Activated B cell treated with CpG ODN at 0.5 μM for 24 hours (primary cell): ENCODE data around the gene TTC17. TPM values are rescaled to one million over a fixed set of nuclear protein-coding genes. Genes with fewer than 3 reads are reported as not detected.

Experiments used
- ATAC-seq: fragments of 200-7000 bp; cut with Tn5 transposase; one replicate; pipeline ENCODE4 v1.10.0; 2021; ENCODE audit warnings: low read depth, mild to moderate bottlenecking, moderate library complexity
- CTCF ChIA-PET: fragments of 350-600 bp; sonication (Branson Sonifier 250); formaldehyde crosslinking; loops from one replicate; lab custom pipeline; 2021; ENCODE audit warnings: antibody characterized with exemption; lab: Charles Lee
- POLR2A ChIA-PET: fragments of 350-600 bp; sonication (Branson Sonifier 250); formaldehyde crosslinking; loops from one replicate; lab custom pipeline; 2021; ENCODE audit warnings: antibody characterized with exemption; lab: Charles Lee
- DNase-seq: peaks from one replicate; pipeline ENCODE4 v3.0.0; 2022
- H3K27ac Mint-ChIP-seq: one replicate; pipeline ENCODE4 v1.8.0; 2020; ENCODE audit warnings: mixed read lengths
- H3K27me3 Mint-ChIP-seq: one replicate; pipeline ENCODE4 v1.8.0; 2021; ENCODE audit warnings: mixed read lengths
- H3K36me3 Mint-ChIP-seq: one replicate; pipeline ENCODE4 v1.8.0; 2021; ENCODE audit warnings: low read depth, mixed read lengths
- H3K4me1 Mint-ChIP-seq: one replicate; pipeline ENCODE4 v1.8.0; 2021; ENCODE audit warnings: mixed read lengths
- H3K4me3 Mint-ChIP-seq: one replicate; pipeline ENCODE4 v1.8.0; 2020; ENCODE audit warnings: mild to moderate bottlenecking, mixed read lengths
- H3K9me3 Mint-ChIP-seq: one replicate; pipeline ENCODE4 v1.8.0; 2020; ENCODE audit warnings: mixed read lengths
- CTCF ChIP-seq: fragments of 200-600 bp; IDR thresholded peaks from one replicate; pipeline ENCODE4 v1.8.0; 2022; ENCODE audit warnings: antibody characterized with exemption, mild to moderate bottlenecking
- intact Hi-C: fragments of 100-400 bp; cut with micrococcal nuclease; formaldehyde crosslinking; loops from one replicate; pipeline ENCODE4 v1.15.1; 2024
- total RNA-seq: library from RNA; stranded (reverse); gene quantifications from 2 replicates; pipeline ENCODE4 v1.2.3, GENCODE V29; 2022

The TTC17 gene
- total RNA-seq, 1 donor from 2014 or later: 127 TPM

GRCh38 chr11:43517518-43517917, 158.8 kb downstream of the TTC17 start:
- H3K27me3 Mint-ChIP-seq: peaks cover 19% of the 10 kb centered on the region
- intact Hi-C loops: no loop called here
- no peak overlapping the region for H3K27ac Mint-ChIP-seq
- TF ChIP-seq CTCF: no peak
- H3K4me1 Mint-ChIP-seq: no peaks in the 10 kb centered on the region
- DNase-seq (no peak), ATAC-seq (no peak)
- no peaks in the 10 kb centered on the region for H3K36me3 Mint-ChIP-seq
- H3K9me3 Mint-ChIP-seq: peaks cover 12% of the 10 kb centered on the region
- H3K4me3 Mint-ChIP-seq: no peak overlapping the region
- ChIA-PET POLR2A (no interaction called here), CTCF (no interaction called here)

GRCh38 chr11:43518408-43519160, 159.9 kb downstream of the TTC17 start:
- no peaks in the 10 kb centered on the region for H3K36me3 Mint-ChIP-seq

GRCh38 chr11:43521471-43521870, 162.8 kb downstream of the TTC17 start:
- DNase-seq (no peak), ATAC-seq (no peak)
- CTCF ChIA-PET: no interaction called here
- TF ChIP-seq CTCF: no peak
- intact Hi-C loops: no loop called here
- POLR2A ChIA-PET: no interaction called here
- Mint-ChIP-seq H3K9me3 (peaks cover 13% of the 10 kb centered on the region), H3K27ac (no peak overlapping the region), H3K4me1 (no peaks in the 10 kb centered on the region), H3K4me3 (no peak overlapping the region), H3K27me3 (peaks cover 8% of the 10 kb centered on the region), H3K36me3 (no peaks in the 10 kb centered on the region)

More at GRCh38 chr11:43518408-43519160, 159.9 kb downstream of the TTC17 start:
- no peak for ATAC-seq
- Mint-ChIP-seq H3K27me3 (peaks cover 19% of the 10 kb centered on the region), H3K4me1 (no peaks in the 10 kb centered on the region), H3K9me3 (peaks cover 10% of the 10 kb centered on the region), H3K4me3 (no peak overlapping the region), H3K27ac (no peak overlapping the region)
- no peak for DNase-seq
- POLR2A ChIA-PET: no interaction called here
- no peak for TF ChIP-seq CTCF
- intact Hi-C loops: no loop called here
- CTCF ChIA-PET: no interaction called here

GRCh38 chr11:43523632-43524031, 164.9 kb downstream of the TTC17 start:
- ATAC-seq (no peak), DNase-seq (no peak)
- Mint-ChIP-seq H3K36me3 (no peaks in the 10 kb centered on the region), H3K4me1 (no peaks in the 10 kb centered on the region), H3K9me3 (peaks cover 13% of the 10 kb centered on the region), H3K27me3 (no peaks in the 10 kb centered on the region), H3K27ac (no peak overlapping the region), H3K4me3 (no peak overlapping the region)
- intact Hi-C loops: no loop called here
- CTCF ChIA-PET: no interaction called here
- POLR2A ChIA-PET: no interaction called here
- TF ChIP-seq CTCF: no peak

- CTCF ChIA-PET: no interaction called here
- H3K36me3 Mint-ChIP-seq: no peaks in the 10 kb centered on the region
Observed at GRCh38 chr11:43532041-43532440, 173.3 kb downstream of the TTC17 start.

More at GRCh38 chr11:43532041-43532440, 173.3 kb downstream of the TTC17 start:
- ATAC-seq (no peak), DNase-seq (no peak)
- TF ChIP-seq CTCF: no peak
- no peaks in the 10 kb centered on the region for H3K4me1 Mint-ChIP-seq
- no peaks in the 10 kb centered on the region for H3K9me3 Mint-ChIP-seq
- H3K27ac Mint-ChIP-seq: no peak overlapping the region
- intact Hi-C loops: no loop called here
- POLR2A ChIA-PET: no interaction called here
- H3K4me3 Mint-ChIP-seq: no peak overlapping the region
- peaks cover 8% of the 10 kb centered on the region for H3K27me3 Mint-ChIP-seq
